Mesenteric fat pad (tissue), 1 donor: ENCODE results near the gene NYNRIN. TPM values are rescaled to one million over a fixed set of nuclear protein-coding genes. Genes with fewer than 3 reads are reported as not detected.

Source experiments
- DNase-seq: peaks from one replicate; pipeline ENCODE4 v3.0.0-alpha.2; 2020; ENCODE audit warnings: low spot score
- total RNA-seq: library from RNA; stranded (reverse); fragmentation: NEBNext Ultra II Directional; extraction: Animal tissue kit (Norgen Biotek cat#: 25700); gene quantifications from one replicate; pipeline ENCODE4 v1.2.1, GENCODE V29; 2021
- donor health status: DM: yes; HTN: yes; CAD: no.

NYNRIN gene
- total RNA-seq, 1 donor from 2014 or later, result 11.7 TPM

DNA sequence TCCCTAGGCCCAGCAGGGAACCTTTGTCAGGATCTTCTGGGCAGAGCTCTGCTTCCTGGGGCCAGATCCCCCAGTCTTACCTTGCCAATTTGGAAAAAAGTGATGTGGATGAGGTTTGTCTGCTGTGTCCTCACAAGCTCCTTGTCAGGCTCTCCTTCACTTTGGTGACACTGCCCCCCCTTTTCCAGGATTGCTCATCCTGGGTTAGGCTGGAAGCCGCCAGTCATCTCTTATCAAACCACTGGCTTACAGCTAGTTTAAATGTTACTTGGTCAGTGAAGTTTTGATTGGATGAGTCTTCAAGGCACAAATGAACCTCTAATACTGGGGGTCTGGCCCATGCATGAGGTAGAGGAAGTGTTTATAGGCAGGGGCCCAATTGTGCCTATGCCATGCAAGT is 15.3 kb downstream of the NYNRIN start:
- no peak for DNase-seq

- DNase-seq, result peak; percentile 83
Measured at GRCh38 chr14:24414732-24415420, 16.1 kb downstream of the NYNRIN start.

DNA sequence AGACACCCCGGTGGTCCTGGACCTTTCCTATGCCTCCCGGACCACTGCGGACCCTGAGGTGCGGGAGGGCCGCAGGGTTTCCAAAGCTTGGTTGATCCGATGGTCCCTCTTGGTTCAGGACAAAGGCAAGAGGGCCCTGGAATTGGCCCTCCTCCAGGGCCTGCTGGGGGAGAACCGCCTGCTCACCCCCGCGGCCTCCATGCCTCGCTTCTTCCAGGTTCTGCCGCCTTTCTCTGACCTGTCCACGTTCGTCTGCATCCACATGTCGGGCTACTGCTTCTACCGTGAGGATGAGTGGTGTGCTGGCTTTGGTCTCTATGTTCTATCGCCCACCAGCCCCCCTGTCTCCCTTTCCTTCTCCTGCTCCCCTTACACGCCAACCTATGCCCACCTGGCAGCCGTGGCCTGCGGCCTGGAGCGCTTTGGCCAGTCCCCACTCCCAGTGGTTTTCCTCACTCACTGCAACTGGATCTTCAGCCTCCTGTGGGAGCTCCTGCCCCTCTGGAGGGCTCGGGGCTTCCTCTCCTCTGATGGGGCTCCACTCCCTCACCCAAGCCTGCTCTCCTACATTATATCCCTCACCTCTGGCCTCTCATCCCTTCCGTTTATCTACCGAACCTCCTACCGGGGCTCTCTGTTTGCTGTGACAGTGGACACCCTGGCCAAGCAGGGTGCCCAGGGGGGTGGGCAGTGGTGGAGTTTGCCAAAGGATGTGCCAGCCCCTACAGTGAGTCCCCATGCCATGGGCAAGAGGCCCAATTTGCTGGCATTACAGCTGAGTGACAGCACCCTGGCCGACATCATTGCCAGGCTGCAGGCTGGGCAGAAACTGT is 16.8 kb downstream of the NYNRIN start:
- DNase-seq, result peak; percentile 77

DNA sequence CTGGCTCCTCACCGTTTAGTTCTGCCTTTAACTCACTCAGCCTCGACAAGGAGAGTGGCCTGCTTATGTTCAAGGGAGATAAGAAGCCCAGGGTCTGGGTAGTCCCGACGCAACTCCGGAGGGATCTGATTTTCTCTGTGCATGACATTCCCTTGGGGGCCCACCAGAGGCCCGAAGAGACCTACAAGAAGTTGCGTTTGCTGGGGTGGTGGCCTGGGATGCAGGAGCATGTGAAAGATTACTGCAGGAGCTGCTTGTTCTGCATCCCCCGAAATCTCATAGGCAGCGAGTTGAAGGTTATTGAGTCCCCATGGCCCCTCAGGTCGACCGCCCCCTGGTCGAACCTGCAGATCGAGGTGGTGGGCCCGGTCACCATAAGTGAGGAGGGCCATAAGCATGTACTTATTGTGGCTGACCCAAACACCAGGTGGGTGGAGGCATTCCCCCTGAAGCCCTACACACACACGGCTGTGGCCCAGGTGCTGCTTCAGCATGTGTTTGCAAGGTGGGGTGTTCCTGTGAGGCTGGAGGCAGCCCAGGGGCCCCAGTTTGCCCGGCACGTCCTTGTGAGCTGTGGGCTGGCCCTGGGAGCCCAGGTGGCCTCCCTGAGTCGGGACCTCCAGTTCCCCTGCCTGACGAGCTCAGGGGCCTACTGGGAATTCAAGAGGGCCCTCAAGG is 17.6 kb downstream of the NYNRIN start:
- peak; percentile 74 for DNase-seq

DNA sequence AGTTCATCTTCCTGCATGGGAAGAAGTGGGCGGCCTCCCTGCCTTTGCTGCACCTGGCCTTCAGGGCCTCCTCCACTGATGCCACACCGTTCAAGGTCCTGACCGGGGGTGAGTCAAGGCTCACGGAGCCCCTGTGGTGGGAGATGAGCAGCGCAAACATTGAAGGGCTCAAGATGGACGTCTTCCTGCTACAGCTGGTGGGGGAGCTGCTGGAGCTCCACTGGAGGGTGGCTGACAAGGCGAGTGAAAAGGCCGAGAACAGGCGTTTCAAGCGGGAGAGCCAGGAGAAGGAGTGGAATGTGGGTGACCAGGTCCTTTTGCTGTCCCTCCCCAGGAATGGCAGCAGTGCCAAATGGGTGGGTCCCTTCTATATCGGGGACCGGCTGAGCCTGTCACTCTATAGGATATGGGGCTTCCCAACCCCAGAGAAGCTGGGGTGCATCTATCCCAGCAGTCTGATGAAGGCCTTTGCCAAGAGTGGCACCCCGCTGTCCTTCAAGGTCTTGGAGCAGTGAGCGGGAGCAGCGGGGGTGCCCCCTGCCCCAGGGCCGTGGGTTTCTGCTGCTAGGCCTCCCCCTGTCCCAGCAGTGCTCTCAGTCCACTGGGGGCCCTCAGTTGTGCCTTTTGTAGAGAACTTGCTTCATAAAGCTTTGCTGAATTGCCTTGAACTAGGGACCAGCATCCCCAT is 18.3 kb downstream of the NYNRIN start:
- DNase-seq, result peak; percentile 85

- DNase-seq, result peak; percentile 73
Measured at GRCh38 chr14:24417832-24418491, 19.2 kb downstream of the NYNRIN start.

- DNase-seq, result peak; percentile 80
Measured at GRCh38 chr14:24418492-24418873, 19.7 kb downstream of the NYNRIN start.

GRCh38 chr14:24422261-24422660 is 23.5 kb downstream of the NYNRIN start:
- DNase-seq, result no peak

- DNase-seq, result no peak
Measured at GRCh38 chr14:24422694-24423601, 24.1 kb downstream of the NYNRIN start.

- no peak for DNase-seq
Measured at GRCh38 chr14:24425704-24426103, 26.9 kb downstream of the NYNRIN start.

DNA sequence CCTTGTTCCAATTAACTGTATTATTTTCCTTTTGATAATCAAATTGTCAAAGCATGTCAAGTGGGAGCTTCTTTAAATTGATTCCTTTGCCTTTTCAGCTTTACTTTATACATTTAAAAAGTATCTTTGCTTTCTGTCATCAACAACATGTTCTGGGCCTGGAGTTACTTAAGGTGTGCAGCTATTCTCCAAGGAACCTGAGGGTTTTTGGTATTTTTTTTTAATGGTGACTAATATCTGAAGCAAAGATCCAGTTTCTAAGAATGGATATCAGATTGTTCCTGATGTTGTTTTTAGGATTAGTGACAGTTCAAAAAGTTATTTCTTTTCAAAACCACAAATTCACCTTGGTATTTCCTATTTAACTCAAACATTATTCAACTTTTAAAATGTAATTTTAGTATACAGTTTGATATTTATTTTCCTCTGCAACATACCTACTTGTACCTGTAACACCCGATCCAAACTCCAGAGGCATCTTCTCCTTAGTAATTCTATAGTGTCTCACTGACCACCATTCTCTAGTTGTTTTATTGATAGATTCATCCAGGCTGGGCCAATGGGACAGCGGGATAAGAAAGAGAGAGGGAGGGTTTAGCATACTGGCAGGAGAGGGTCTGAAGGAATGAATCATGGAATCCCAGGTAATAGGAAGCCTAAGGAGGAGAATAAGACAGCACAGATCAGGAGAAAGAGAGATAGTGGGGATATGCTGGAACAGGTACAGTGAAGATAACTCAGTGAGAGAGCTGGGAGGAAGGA is 27.5 kb downstream of the NYNRIN start:
- DNase-seq, result no peak

- no peak for DNase-seq
Measured at GRCh38 chr14:24426912-24427536, 28.2 kb downstream of the NYNRIN start.

- DNase-seq, result peak; percentile 87
Measured at GRCh38 chr14:24427537-24428508, 29.0 kb downstream of the NYNRIN start.

GRCh38 chr14:24428628-24429394 is 30.0 kb downstream of the NYNRIN start:
- peak; percentile 79 for DNase-seq

GRCh38 chr14:24429395-24430142 is 30.8 kb downstream of the NYNRIN start, which contains the start of the genes CBLN3 and KHNYN:
CBLN3 (minus strand) TSS chr14:24429668; CDS start chr14:24429054, 614 bp downstream.
KHNYN (plus strand) TSS chr14:24429954; CDS start chr14:24430731, 777 bp downstream.
- DNase-seq, result peak; percentile 97
